B cell (primary cell): ENCODE measurements around the gene EMILIN3. TPM values are rescaled to one million over a fixed set of nuclear protein-coding genes. Genes with fewer than 3 reads are reported as not detected.

Source experiments
- ATAC-seq: fragments of 200-7000 bp; cut with Tn5 transposase; one replicate; pipeline ENCODE4 v1.10.0; 2021; ENCODE audit warnings: low read depth, mild to moderate bottlenecking, moderate number of reproducible peaks, moderate library complexity
- CTCF ChIA-PET: fragments of 350-600 bp; sonication (Branson Sonifier 250); formaldehyde crosslinking; loops from one replicate; lab custom pipeline; 2021; ENCODE audit warnings: antibody characterized with exemption, inconsistent platforms; lab: Charles Lee
- POLR2A ChIA-PET: fragments of 350-600 bp; sonication (Branson Sonifier 250); formaldehyde crosslinking; loops from one replicate; lab custom pipeline; 2021; ENCODE audit warnings: antibody characterized with exemption; lab: Charles Lee
- DNase-seq: peaks from one replicate; pipeline ENCODE4 v3.0.0; 2013
- H2AFZ ChIP-seq: 2 replicates; pipeline ENCODE4 v1.6.1; 2012; ENCODE audit warnings: mild to moderate bottlenecking, low read depth, low read length; ENCODE audit not compliant: insufficient read depth, poor library complexity, severe bottlenecking
- H3K27ac ChIP-seq, 2 donors: 1 replicate in 1 of 2; 2 replicates in 1 of 2; pipeline ENCODE4 v1.5.1; 2012 to 2013; ENCODE audit warnings: low read length in 2 of 2, mild to moderate bottlenecking in 2 of 2, moderate library complexity in 1 of 2
- H3K27me3 ChIP-seq, 4 experiments: fragments of 200-600 bp in 1 of 4; sonication (generic) in 1 of 4; replicated peaks in 1 of 4; 1 replicate in 2 of 4; 2 replicates in 2 of 4; pipeline versions ENCODE4 v1.6.1 to v1.7.0; 2013 to 2016; ENCODE audit warnings: low read length in 3 of 4, mild to moderate bottlenecking in 2 of 4, mixed read lengths in 1 of 4, moderate library complexity in 1 of 4; ENCODE audit not compliant: insufficient read depth in 4 of 4, control insufficient read depth in 3 of 4; ENCODE audit errors: control extremely low read depth in 1 of 4
- H3K36me3 ChIP-seq, 2 experiments: replicated peaks in 1 of 2; 1 replicate in 1 of 2; 2 replicates in 1 of 2; pipeline versions ENCODE4 v1.6.1 to v1.7.1; 2013; ENCODE audit warnings: low read length in 1 of 2; ENCODE audit not compliant: insufficient read depth in 2 of 2, control insufficient read depth in 1 of 2; ENCODE audit errors: control extremely low read depth in 1 of 2, extremely low read depth in 1 of 2
- H3K4me1 ChIP-seq, 2 donors: fragments of 200-600 bp in 1 of 2; sonication (generic) in 1 of 2; 1 replicate in 1 of 2; 2 replicates in 1 of 2; pipeline versions ENCODE4 v1.5.1 to v1.6.1; 2013 to 2017; ENCODE audit warnings: low read length in 2 of 2; ENCODE audit not compliant: control insufficient read depth in 2 of 2, insufficient read depth in 2 of 2
- H3K4me2 ChIP-seq: replicated peaks from 2 replicates; pipeline ENCODE3; 2012; ENCODE audit warnings: mild to moderate bottlenecking, low read depth, low read length; ENCODE audit not compliant: poor library complexity, severe bottlenecking
- H3K4me3 ChIP-seq, 5 experiments: fragments of 200-600 bp in 1 of 5; sonication (generic) in 1 of 5; 1 replicate in 3 of 5; 2 replicates in 2 of 5; pipeline versions ENCODE4 v1.5.1 to v1.7.0; 2011 to 2016; ENCODE audit warnings: low read length in 4 of 5, mild to moderate bottlenecking in 4 of 5, low read depth in 2 of 5, control low read depth in 1 of 5, moderate library complexity in 1 of 5; ENCODE audit not compliant: insufficient read depth in 1 of 5; ENCODE audit errors: control extremely low read depth in 1 of 5, extremely low read depth in 1 of 5
- H3K79me2 ChIP-seq: fragments of 200-600 bp; sonication (generic); one replicate; pipeline ENCODE4 v1.6.0; 2016; ENCODE audit warnings: low read length; ENCODE audit not compliant: control insufficient read depth, insufficient read depth
- H3K9ac ChIP-seq: fragments of 200-600 bp; sonication (generic); 2 replicates; pipeline ENCODE4 v1.6.1; 2017; ENCODE audit warnings: mild to moderate bottlenecking, low read length, moderate library complexity
- H3K9me3 ChIP-seq, 3 donors: one replicate each; pipeline versions ENCODE4 v1.6.1 to v1.7.1; 2013; ENCODE audit warnings: low read length in 2 of 3; ENCODE audit not compliant: control insufficient read depth in 2 of 3, insufficient read depth in 1 of 3; ENCODE audit errors: control extremely low read depth in 1 of 3
- H4K20me1 ChIP-seq: 2 replicates; pipeline ENCODE4 v1.6.0; 2012; ENCODE audit warnings: mild to moderate bottlenecking, low read length; ENCODE audit not compliant: insufficient read depth, control insufficient read depth, poor library complexity, severe bottlenecking
- H3K27ac Mint-ChIP-seq: one replicate; pipeline ENCODE4 v1.8.0; 2021; ENCODE audit warnings: mixed read lengths
- H3K27me3 Mint-ChIP-seq: one replicate; pipeline ENCODE4 v1.8.0; 2021; ENCODE audit warnings: mixed read lengths
- H3K4me1 Mint-ChIP-seq: one replicate; pipeline ENCODE4 v1.8.0; 2021; ENCODE audit warnings: mixed read lengths
- H3K4me3 Mint-ChIP-seq: one replicate; pipeline ENCODE4 v1.8.0; 2021; ENCODE audit warnings: mixed read lengths
- H3K9me3 Mint-ChIP-seq: one replicate; pipeline ENCODE4 v1.8.0; 2022; ENCODE audit warnings: mixed read lengths; ENCODE audit not compliant: insufficient read depth
- CTCF ChIP-seq: fragments of 200-600 bp; IDR thresholded peaks from one replicate; pipeline ENCODE4 v1.8.0; 2022; ENCODE audit warnings: antibody characterized with exemption, mild to moderate bottlenecking
- EZH2 ChIP-seq: IDR thresholded peaks from 2 replicates; pipeline ENCODE4 v1.6.1; 2012; ENCODE audit warnings: borderline replicate concordance, low read depth, mild to moderate bottlenecking, moderate library complexity, low read length; ENCODE audit not compliant: insufficient read depth, poor library complexity, severe bottlenecking
- WGBS: methylation state at CpG from one replicate; pipeline ENCODE4 v1.1.5; 2013; ENCODE audit warnings: missing lambda C conversion rate; ENCODE audit not compliant: insufficient coverage; 5-methylcytosine and 5-hydroxymethylcytosine counted together
- intact Hi-C: fragments of 100-400 bp; cut with micrococcal nuclease; formaldehyde crosslinking; loops from one replicate; pipeline ENCODE4 v1.10.0; 2022
- polyA plus RNA-seq: library from polyadenylated mRNA; depleted of rRNA; stranded (reverse); fragments of >200 nt; gene quantifications from 2 replicates; pipeline ENCODE4 v1.2.3, GENCODE V29; 2012
- total RNA-seq, 2 donors: library from RNA; stranded (reverse); fragments of 120-200 nt in 1 of 2; gene quantifications; 1 replicate in 1 of 2; 2 replicates in 1 of 2; pipeline versions ENCODE4 v1.2.3 to v1.2.4, GENCODE V29; 2013 to 2022

Gene EMILIN3
- total and polyA plus RNA-seq, 2 donors (not counting 1 experiment from before 2014, with no cell fraction given): not detected

GRCh38 chr20:41387444-41387851 is 20.8 kb upstream of the EMILIN3 start:
- Histone ChIP-seq H3K4me1 (peaks cover 0 to 2% of the 10 kb centered on the region in 2 donors), H3K9ac (no peak overlapping the region), H4K20me1 (no peaks in the 10 kb centered on the region), H3K9me3 (peaks cover 0 to 11% (median 0%) of the 10 kb centered on the region in 3 donors), H3K27ac (no peak overlapping the region), H3K27me3 (no peaks in the 10 kb centered on the region), H3K4me3 (no peak overlapping the region), H2AFZ (no peak overlapping the region), H3K4me2 (no peak overlapping the region), H3K36me3 (no peaks in the 10 kb centered on the region), H3K79me2 (no peaks in the 10 kb centered on the region)
- WGBS: 69% methylated on average over 8 of the region's 9 CpGs
- TF ChIP-seq CTCF (no peak), EZH2 (no peak)
- intact Hi-C loops: no loop called here
- Mint-ChIP-seq H3K9me3 (no peaks in the 10 kb centered on the region), H3K4me1 (no peaks in the 10 kb centered on the region), H3K27me3 (peaks cover 21% of the 10 kb centered on the region), H3K27ac (no peak overlapping the region), H3K4me3 (no peak overlapping the region)
- ChIA-PET POLR2A (no interaction called here), CTCF (no interaction called here)
- no peak for ATAC-seq
- DNase-seq: no peak

- ChIA-PET CTCF (no interaction called here), POLR2A (no interaction called here)
- Mint-ChIP-seq H3K27me3 (peaks cover 23% of the 10 kb centered on the region), H3K4me1 (no peaks in the 10 kb centered on the region), H3K9me3 (no peaks in the 10 kb centered on the region), H3K4me3 (no peak overlapping the region), H3K27ac (no peak overlapping the region)
- ATAC-seq: no peak
- H3K36me3 ChIP-seq: no peaks in the 10 kb centered on the region
- peaks cover 0 to 2% of the 10 kb centered on the region in 2 donors for H3K4me1 ChIP-seq
- no peak for DNase-seq
- no peaks in the 10 kb centered on the region for H3K79me2 ChIP-seq
- intact Hi-C loops: no loop called here
- H3K4me3 ChIP-seq: no peak overlapping the region
- no peak for TF ChIP-seq CTCF
- no peak for TF ChIP-seq EZH2
- H2AFZ ChIP-seq: no peak overlapping the region
- H3K27ac ChIP-seq: no peak overlapping the region
- WGBS: 94% methylated on average over 12 of the region's 14 CpGs
- H4K20me1 ChIP-seq: no peaks in the 10 kb centered on the region
- H3K9me3 ChIP-seq: peaks cover 0 to 10% (median 0%) of the 10 kb centered on the region in 3 donors
- H3K9ac ChIP-seq: no peak overlapping the region
- no peaks in the 10 kb centered on the region for H3K27me3 ChIP-seq
- no peak overlapping the region for H3K4me2 ChIP-seq
Measured at GRCh38 chr20:41386502-41387427, 20.1 kb upstream of the EMILIN3 start.
